C4-2B (cell line): ENCODE measurements around the gene ZNG1F.
"Not testable (repeated sequence)": the region's sequence is repeated elsewhere in the genome, so short reads cannot be mapped to it uniquely, and the experiment has no call there.

Source experiments
- H3K27ac ChIP-seq: fragments of 450-650 bp; 2 replicates; pipeline ENCODE4 v1.5.1; 2017

Gene ZNG1F

DNA sequence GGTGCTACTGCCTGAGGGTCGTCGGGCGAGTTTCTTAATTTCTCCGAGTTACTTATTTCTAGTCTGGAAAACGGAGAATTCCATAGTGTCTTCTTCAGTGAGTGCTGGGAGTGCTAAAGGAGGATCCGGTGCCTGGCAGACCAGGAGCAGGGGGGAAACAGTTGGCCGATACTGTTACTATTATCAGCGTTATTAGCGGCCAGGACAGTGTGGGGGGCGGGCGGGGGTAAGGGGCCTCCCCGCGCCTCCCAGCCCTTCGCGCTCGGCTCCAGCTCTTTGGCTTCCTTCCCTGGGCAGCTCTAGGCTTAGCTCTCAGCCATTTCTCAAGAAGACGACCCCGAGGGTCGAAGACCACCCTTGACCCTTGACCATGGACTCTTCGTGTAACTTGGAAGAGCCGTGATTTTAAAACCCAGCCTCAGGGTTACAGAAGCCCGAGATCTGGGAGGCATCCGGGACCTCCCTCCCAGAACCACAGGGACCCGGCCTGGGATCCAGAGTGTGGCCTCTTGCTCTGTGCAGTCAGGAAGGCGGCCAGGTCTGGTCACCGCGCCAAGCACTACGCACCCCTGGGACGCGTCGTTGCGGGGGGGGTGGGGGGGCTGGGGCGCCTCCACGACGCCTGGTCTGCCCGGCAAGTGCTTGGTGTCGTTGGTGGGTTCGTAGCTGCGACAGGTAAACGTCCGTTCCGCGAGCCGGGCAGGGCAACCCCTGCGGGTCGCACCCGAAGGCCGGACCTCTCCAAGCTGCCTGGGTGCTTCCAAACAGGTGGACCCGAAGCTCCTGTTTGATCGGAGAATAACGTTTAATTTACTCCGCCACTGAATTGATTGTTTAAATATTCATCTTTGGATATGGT is 64.6 kb downstream of the ZNG1F start:
- not testable (repeated sequence) for H3K27ac ChIP-seq

DNA sequence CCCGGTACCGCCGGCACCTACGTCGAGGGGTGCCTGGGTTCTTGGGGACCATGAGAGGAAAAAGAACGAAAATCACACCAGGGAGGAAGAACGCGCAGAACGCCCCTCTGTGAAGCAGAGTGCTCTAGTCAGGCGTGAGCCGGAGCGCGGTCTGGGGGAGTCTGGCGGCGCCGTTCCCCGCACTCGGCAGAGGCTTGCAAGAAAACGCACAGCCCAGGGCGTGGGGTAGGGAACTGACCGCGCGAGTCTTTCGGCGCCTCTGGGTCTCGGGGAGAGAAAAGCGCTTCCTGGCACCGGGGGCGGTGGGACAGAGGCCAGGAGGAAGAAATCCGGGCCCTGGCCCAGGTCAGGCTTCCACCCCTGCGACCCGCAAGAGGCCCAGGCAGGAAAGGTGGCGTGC is 65.3 kb downstream of the ZNG1F start:
- not testable (repeated sequence) for H3K27ac ChIP-seq

DNA sequence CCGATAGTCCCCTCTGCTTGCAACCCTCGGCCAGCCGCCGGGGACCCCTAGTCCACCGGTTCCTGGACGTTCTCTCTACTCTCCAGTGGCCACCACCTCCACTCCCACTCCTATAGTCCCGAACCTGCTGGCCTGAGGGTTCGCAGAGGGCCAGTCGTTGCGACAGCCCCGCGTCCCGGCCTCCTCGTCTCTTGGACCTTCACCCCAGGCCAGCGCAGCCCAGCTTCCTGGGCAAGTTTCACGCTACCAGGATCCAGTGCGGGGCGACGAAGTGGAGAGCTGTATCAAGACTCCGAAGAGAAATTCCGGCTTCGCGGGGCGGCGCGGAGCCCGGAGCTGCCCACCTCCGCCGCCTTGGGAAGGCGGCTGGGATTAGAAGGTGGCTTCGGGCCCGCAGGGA is 65.7 kb downstream of the ZNG1F start:
- not testable (repeated sequence) for H3K27ac ChIP-seq

DNA sequence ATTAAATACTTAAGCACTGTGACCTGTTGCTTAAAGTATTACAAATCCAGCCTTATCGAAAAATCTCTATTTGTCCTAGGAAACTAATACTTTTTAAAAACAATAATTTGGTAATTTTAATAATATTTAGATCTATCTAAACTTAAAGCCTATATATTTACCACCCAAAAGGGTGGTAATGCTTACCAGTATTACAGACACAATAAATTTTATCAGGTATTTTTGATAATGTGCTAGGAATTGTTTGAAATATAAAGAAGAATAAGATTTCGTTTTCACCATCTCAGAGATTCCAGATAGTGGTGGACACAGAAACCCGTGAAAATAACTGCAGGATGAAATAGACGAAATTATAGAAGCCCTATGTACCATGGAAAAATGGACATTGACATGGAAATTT is 68.4 kb downstream of the ZNG1F start:
- H3K27ac ChIP-seq, result not testable (repeated sequence)

DNA sequence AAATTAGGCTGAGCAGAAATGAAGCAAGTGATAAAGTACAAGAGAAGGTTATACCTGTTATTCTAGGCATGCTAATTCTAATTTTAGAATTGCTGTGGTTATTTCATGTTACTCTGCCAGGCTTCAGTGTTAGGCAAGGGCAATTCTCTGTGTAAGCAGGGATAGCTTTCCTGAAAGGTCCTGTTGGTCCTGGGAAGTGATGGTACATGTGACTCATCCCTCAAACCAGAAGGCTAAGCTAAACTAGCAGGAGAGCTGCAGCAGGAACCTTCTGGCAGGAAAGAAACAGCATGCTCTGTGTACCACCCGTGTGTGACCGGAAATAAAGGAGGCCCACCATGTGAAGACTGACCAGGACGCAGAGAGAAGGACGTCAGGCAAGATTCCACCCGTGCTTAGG is 69.4 kb downstream of the ZNG1F start:
- not testable (repeated sequence) for H3K27ac ChIP-seq

DNA sequence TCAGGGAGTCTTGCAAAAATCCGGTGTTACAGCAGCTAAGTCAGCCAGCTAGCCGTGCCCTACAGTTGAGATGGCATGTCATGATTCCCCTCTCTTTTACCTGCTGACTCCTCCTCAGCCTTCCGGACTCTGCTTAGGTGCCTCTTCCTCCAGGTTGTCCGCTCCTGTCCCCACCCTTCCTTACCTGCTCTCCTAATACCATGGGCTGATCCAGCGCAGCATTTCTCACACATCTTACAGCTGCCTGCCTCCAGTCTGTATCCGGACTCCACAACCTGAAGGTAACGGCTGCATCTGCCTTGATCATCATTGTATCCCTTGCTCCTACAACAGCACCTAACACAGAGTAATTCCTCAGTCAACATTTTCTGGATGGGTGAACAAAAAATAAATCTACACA is 69.8 kb downstream of the ZNG1F start:
- H3K27ac ChIP-seq, result not testable (repeated sequence)

DNA sequence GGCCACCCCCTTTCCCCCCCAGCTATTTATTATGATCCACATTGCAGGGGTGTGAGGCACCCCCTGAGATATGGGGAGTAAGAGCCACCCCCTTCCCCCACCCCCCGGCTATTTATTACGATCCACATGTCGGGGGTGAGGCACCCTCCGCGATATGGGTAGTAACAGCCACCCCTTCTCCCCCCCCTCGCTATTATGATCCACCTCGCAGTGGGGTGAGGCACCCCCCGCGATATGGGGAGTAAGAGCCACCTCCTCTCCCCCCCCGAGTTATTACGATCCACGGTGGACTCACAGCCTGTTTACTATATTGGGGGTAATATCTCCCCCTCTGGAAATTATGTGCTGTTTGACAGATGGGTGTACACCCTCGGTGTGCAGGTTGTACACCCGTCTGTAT is 75.8 kb downstream of the ZNG1F start:
- not testable (repeated sequence) for H3K27ac ChIP-seq

DNA sequence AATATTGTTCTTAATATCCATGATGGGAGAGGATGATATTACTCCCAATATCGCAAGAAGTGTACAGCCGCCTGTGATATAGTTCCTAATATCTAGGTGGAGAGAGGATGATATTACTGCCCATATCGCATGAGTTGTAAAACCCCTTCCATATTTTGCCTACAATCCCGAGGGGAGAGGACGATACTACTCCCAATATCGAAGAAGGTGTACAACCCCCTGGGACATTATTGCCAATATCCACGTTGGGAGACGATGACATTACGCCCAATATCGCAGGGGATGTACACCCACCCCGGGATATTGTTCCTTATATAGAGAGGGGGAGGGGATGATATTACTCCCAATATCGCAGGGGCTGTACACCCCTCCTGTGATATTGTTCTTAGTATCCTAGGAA is 77.7 kb downstream of the ZNG1F start:
- not testable (repeated sequence) for H3K27ac ChIP-seq

DNA sequence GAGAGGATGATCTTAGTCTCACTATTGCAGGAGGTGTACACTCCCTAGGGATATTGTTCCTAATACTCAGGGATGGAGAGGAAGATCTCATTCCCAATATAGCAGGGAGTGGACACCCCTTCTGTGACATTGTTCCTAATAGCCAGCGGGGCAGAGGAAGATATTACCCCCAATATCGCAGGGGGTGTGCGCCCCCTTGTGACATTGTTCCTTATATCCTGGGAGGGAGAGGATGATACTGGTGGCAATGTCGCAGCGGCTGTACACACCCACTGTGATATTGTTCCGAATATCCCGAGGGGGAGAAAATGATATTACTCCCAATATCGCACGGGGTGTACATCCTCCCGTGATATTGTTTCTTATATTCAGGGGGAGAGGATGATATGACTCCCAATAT is 78.2 kb downstream of the ZNG1F start:
- not testable (repeated sequence) for H3K27ac ChIP-seq

DNA sequence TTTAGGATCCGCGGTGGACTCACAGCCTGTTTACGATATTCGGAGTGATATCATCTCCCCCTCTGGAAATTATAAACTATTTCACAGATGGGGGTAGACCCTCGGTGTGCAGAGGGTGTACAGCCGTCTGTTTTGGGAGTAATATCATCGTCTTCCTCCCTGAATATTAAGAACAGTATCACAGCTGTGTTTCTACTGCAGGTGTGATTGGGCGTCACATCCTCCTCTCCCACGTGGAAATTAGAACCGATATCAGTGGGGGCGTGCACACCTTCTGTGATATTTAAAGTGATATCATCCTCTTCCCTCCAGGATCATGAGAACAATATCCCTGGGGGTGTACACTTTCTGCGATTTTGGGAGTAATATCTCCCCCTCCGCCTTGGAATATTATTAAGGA is 79.9 kb downstream of the ZNG1F start:
- not testable (repeated sequence) for H3K27ac ChIP-seq

DNA sequence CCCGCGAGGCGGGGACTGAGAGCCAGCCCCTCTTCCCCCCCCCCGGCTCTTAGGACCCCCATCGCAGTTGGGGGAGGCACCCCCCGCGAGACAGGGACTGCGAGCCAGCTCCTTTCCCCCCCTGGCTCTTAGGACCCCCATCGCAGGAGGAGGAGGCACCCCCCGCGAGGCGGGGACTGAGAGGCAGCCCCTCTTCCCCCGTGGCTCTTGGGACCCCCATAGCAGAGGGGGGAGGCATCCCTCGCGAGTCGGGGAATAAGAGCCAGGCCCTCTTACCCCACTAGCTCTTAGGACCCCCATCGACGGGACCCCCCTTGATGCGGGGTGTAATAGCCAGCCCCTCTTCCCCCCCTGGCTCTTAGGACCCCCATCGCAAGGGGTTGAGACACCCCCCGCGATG is 80.3 kb downstream of the ZNG1F start:
- H3K27ac ChIP-seq, result not testable (repeated sequence)

DNA sequence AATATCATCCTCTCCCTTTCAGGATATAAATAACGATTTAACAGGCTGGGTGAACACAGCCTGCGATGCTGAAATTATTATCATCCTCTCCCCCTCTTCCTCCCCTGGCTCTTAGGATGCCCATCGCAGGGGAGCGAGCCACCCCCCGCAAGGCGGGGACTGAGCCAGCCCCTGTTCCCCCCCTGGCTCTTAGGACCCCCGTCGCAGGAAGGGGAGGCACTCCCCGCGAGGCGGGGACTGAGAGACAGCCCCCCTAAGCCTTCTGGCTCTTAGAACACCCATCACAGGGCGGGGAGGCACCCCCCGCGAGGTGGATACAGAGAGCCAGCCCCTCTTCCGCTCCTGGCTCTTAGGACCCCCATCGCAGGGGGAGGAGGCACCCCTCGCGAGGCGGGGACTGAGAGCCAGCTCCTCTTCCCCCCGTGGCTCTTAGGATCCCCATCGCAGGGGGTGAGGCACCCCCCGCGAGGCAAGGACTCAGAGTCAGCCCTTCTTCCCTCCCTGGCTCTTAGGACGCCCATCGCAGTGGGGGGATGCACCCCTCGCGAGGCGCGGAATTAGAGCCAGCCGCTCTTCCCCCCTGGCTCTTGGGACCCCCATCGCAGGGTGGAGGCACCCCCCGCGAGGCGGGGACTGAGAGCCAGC is 82.5 kb downstream of the ZNG1F start:
- H3K27ac ChIP-seq, result not testable (repeated sequence)

DNA sequence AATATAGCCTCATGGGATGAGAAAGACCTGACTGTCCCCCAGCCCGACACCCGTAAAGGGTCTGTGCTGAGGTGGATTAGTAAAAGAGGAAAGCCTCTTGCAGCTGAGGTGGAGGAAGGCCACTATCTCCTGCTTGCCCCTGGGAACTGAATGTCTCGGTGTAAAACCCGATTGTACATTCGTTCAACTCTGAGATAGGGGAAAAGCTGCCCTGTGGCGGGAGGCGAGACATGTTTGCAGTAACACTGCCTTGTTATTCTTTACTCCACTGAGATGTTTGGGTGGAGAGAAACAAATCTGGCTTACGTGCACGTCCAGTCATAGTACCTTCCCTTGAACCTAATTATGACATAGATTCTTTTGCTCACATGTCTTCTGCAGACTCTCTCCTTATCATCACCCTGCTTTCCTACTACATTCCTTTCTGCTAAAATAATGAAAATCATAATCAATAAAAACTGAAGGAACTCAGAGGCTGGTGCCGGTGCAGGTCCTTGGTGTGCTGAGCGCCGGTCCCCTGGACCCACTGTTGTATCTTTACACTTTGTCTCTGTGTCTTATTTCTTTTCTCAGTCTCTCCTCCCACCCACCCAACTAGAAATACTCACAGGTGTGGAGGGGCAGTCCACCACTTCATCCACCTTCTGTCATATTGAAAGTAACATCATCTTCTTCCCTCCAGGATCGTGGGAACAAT is 83.4 kb downstream of the ZNG1F start:
- not testable (repeated sequence) for H3K27ac ChIP-seq

DNA sequence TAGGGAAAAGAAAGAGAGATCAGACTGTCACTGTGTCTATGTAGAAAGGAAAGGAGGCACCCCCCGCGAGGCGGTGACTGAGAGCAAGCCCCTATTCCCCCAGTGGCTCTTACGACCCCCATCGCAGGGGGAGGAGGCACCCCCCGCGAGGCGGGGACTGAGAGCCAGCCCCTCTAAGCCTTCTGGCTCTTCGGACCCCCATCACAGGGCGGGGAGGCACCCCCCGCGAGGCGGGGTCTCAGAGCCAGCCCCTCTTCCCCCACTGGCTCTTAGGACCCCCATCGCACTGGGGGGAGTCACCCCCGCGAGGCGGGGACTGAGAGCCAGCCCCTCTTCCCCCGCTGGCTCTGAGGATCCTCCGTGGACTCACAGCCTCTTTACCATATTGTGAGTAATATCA is 84.6 kb downstream of the ZNG1F start:
- H3K27ac ChIP-seq, result not testable (repeated sequence)

DNA sequence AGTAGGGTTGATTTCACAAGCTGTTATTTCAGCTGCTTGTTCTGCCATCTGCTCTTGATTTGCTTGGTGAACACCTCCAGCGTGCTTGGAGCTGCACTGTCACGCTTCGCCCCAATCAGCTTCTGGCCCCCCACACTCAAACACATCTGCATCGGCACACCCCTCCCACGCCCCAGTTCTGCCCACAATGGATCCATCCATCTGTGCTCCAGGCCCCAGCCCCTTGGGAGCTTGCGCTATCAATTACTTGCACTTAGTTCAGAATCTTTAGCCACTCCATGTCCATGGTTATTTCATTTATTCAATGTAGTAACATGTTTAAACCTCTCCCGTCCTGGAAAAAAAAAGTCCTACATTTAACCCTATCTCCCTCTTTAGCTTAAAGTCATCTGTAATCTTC is 88.6 kb downstream of the ZNG1F start:
- H3K27ac ChIP-seq, result not testable (repeated sequence)

DNA sequence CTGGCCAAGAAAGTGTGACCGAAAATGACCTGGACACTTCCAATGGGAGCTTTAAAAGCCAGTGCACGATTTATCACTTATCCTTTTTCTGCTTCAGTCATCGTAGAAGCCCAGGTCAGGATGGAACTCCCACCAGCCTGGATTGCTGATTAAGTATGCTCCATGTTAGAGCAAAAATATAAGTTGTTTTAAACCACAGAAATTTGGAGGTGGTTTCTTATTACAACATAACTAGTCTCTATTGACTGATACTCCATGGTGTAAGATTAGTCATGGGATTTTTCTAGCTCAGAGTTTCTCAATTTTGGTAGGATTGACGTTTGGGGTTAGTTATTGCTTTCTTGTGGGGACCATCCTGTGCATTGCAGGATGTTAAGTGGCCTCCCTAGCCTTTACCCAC is 90.4 kb downstream of the ZNG1F start:
- H3K27ac ChIP-seq, result not testable (repeated sequence)

DNA sequence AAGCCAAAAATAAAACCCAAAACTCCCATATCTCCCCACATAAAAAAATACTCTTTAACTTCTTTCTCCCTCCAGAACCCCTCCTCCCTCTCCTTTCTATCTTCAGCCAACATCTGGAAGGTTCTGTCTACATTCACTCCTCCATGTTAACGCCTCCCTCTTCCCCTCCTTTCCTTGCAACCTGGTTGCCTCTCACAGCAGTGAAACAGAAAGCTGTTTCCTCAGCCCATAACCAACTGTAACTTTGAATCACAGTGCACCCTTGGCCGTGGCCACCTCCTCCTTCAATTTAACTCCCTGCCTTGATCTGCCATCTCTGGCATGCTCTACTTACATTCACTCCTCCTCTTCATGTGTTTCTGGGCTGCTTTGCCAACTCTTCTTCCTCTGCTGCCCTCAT is 94.1 kb downstream of the ZNG1F start:
- H3K27ac ChIP-seq, result not testable (repeated sequence)

DNA sequence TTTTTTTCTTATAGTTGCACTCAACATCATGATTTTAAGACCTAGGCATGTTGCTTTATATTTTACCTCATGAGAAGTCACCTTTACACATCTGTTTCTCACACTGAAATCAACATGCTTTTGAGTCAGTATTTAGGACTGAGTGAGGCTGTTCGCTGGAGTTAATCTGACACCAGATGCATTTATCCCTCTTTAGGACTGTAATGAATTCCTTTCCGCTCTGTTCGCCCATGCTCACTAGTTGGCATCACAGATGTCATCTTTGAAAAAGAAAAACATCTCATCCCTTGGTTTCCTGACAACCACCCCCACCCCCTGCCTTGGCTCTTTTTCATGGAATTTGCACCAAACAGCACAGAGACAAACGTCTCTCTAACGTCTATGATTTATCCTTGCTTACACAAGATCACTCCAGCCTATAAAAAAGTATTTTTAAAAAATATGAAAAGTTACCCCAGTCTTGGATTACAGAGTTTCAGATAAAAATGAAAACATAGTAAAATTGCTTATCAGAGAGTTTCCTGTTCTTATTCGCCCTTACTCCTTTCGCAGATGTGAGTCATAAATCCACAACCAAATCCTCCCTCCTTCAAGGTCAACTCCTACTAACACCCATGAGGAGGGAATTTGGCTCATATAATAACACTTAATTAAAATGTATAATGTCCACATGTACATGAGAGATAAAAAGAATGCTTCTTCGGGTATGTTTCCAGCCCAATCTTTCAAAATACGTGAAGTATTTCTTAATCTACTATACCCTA is 94.9 kb downstream of the ZNG1F start:
- not testable (repeated sequence) for H3K27ac ChIP-seq

DNA sequence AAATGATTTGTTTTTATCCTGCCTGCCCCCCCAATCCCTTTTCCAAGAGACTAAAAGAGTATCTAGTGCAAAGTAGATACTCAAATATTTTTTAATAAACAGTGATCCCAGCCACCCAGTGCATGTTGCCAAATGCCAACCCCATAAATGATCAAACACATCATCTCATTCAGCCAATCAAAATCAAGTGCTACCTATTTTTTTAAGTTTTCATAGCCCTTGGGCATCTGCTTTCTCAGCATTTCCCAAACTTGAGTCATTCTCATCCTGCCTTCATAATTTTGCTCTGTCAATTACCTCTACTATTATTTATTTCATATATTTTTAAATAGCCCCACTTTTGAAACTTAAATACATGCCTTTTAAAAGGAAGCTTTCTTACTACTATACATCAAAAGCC is 98.2 kb downstream of the ZNG1F start:
- not testable (repeated sequence) for H3K27ac ChIP-seq

DNA sequence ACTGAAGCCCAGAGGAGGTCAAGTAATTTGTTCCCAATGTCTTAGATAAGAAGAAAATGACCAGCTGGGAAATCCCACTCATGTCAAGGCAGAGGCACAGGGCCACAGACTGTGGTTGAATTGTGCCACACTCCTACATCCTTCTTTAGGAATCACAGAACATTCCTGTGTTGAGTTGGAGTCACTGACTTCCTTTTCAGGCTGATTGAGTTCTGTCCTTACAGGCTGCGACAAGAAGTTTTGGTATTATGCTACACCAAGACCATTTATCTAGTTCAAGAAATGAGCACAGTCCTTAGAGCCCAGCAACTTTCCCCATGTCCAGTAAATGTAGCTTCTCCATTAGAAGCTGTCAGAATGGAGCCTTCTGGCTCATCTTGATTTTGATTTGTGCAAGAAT is 98.7 kb downstream of the ZNG1F start:
- H3K27ac ChIP-seq, result not testable (repeated sequence)
